HEK293 (cell line): Measurements from ENCODE around the gene CISD1.

ENCODE experiments used
- ATF2 ChIP-seq: fragments of 450-650 bp; formaldehyde crosslinking; IDR thresholded peaks from 2 replicates; pipeline ENCODE4 v1.5.1; 2016; ENCODE audit warnings: missing biosample characterization, missing genetic modification characterization, low read depth
- GFI1B ChIP-seq: fragments of 450-650 bp; formaldehyde crosslinking; IDR thresholded peaks from 2 replicates; pipeline ENCODE4 v1.5.1; 2016; ENCODE audit warnings: missing biosample characterization, missing genetic modification characterization
- HIC1 ChIP-seq: fragments of 450-650 bp; formaldehyde crosslinking; IDR thresholded peaks from 2 replicates; pipeline ENCODE4 v1.5.1; 2016; ENCODE audit warnings: missing biosample characterization, missing genetic modification characterization
- HOXC10 ChIP-seq: sonication (generic); formaldehyde crosslinking; IDR thresholded peaks from 2 replicates; pipeline ENCODE4 v1.8.1; 2023; ENCODE audit warnings: mild to moderate bottlenecking, missing genetic modification reagents
- KLF1 ChIP-seq: fragments of 450-650 bp; formaldehyde crosslinking; IDR thresholded peaks from 2 replicates; pipeline ENCODE4 v1.5.1; 2016; ENCODE audit warnings: missing biosample characterization, missing genetic modification characterization
- MYNN ChIP-seq: fragments of 450-650 bp; formaldehyde crosslinking; IDR thresholded peaks from 2 replicates; pipeline ENCODE4 v1.5.1; 2016; ENCODE audit warnings: missing biosample characterization, missing genetic modification characterization, borderline replicate concordance
- PRDM4 ChIP-seq: fragments of 450-650 bp; formaldehyde crosslinking; IDR thresholded peaks from 2 replicates; pipeline ENCODE4 v1.5.1; 2017; ENCODE audit warnings: missing biosample characterization, missing genetic modification characterization
- RBAK ChIP-seq: fragments of 450-650 bp; formaldehyde crosslinking; IDR thresholded peaks from 2 replicates; pipeline ENCODE4 v1.5.1; 2016; ENCODE audit warnings: missing biosample characterization, missing genetic modification characterization
- REST ChIP-seq: fragments of 450-650 bp; formaldehyde crosslinking; IDR thresholded peaks from 2 replicates; pipeline ENCODE4 v1.5.1; 2016; ENCODE audit warnings: missing biosample characterization, missing genetic modification characterization
- WT1 ChIP-seq: fragments of 450-650 bp; formaldehyde crosslinking; IDR thresholded peaks from 2 replicates; pipeline ENCODE4 v1.5.1; 2016; ENCODE audit warnings: missing biosample characterization, missing genetic modification characterization
- ZBTB6 ChIP-seq: fragments of 450-650 bp; formaldehyde crosslinking; IDR thresholded peaks from 2 replicates; pipeline ENCODE4 v1.5.1; 2017; ENCODE audit warnings: missing biosample characterization, missing genetic modification characterization
- ZNF146 ChIP-seq: fragments of 450-650 bp; formaldehyde crosslinking; IDR thresholded peaks from 2 replicates; pipeline ENCODE4 v1.5.1; 2016; ENCODE audit warnings: missing biosample characterization, missing genetic modification characterization
- ZNF169 ChIP-seq: fragments of 450-650 bp; formaldehyde crosslinking; IDR thresholded peaks from 2 replicates; pipeline ENCODE4 v1.5.1; 2016; ENCODE audit warnings: missing biosample characterization, missing genetic modification characterization
- ZNF2 ChIP-seq: fragments of 450-650 bp; formaldehyde crosslinking; IDR thresholded peaks from 2 replicates; pipeline ENCODE4 v1.5.1; 2016; ENCODE audit warnings: missing biosample characterization, missing genetic modification characterization
- ZNF266 ChIP-seq: fragments of 450-650 bp; formaldehyde crosslinking; IDR thresholded peaks from 2 replicates; pipeline ENCODE4 v1.5.1; 2016; ENCODE audit warnings: missing biosample characterization, missing genetic modification characterization, low read depth
- ZNF37A ChIP-seq: fragments of 450-650 bp; IDR thresholded peaks from 2 replicates; pipeline ENCODE4 v1.5.1; 2018; ENCODE audit warnings: missing biosample characterization, missing genetic modification characterization
- ZNF394 ChIP-seq: fragments of 450-650 bp; formaldehyde crosslinking; IDR thresholded peaks from 2 replicates; pipeline ENCODE4 v1.5.1; 2016; ENCODE audit warnings: missing biosample characterization, missing genetic modification characterization, mild to moderate bottlenecking, moderate library complexity, borderline replicate concordance
- ZNF423 ChIP-seq: fragments of 450-650 bp; formaldehyde crosslinking; IDR thresholded peaks from 2 replicates; pipeline ENCODE4 v1.5.1; 2016; ENCODE audit warnings: missing biosample characterization, missing genetic modification characterization
- ZNF529 ChIP-seq: fragments of 450-650 bp; formaldehyde crosslinking; IDR thresholded peaks from 2 replicates; pipeline ENCODE4 v1.5.1; 2017; ENCODE audit warnings: missing genetic modification characterization, missing biosample characterization; ENCODE audit not compliant: insufficient replicate concordance
- ZNF558 ChIP-seq: fragments of 450-650 bp; formaldehyde crosslinking; IDR thresholded peaks from 2 replicates; pipeline ENCODE4 v1.5.1; 2016; ENCODE audit warnings: missing biosample characterization, missing genetic modification characterization
- ZNF600 ChIP-seq: fragments of 450-650 bp; formaldehyde crosslinking; IDR thresholded peaks from 2 replicates; pipeline ENCODE4 v1.5.1; 2016; ENCODE audit warnings: missing biosample characterization, missing genetic modification characterization
- ZNF654 ChIP-seq: fragments of 450-650 bp; formaldehyde crosslinking; IDR thresholded peaks from 2 replicates; pipeline ENCODE4 v1.5.1; 2016; ENCODE audit warnings: low read depth, missing biosample characterization, missing genetic modification characterization
- ZNF664 ChIP-seq: fragments of 450-650 bp; formaldehyde crosslinking; IDR thresholded peaks from 2 replicates; pipeline ENCODE4 v1.5.1; 2016; ENCODE audit warnings: missing biosample characterization, missing genetic modification characterization
- ZNF701 ChIP-seq: fragments of 450-650 bp; formaldehyde crosslinking; IDR thresholded peaks from 2 replicates; pipeline ENCODE4 v1.5.1; 2016; ENCODE audit warnings: missing biosample characterization, missing genetic modification characterization
- ZSCAN30 ChIP-seq: fragments of 450-650 bp; IDR thresholded peaks from 2 replicates; pipeline ENCODE4 v1.5.1; 2018; ENCODE audit warnings: missing biosample characterization, mild to moderate bottlenecking, missing genetic modification characterization, moderate library complexity
- TF ChIP-seq, protein P1 (sequence below): fragments of 450-650 bp; formaldehyde crosslinking; IDR thresholded peaks from 2 replicates; pipeline ENCODE4 v1.5.1; 2016; ENCODE audit warnings: missing biosample characterization, missing genetic modification characterization

The CISD1 gene

GRCh38 chr10:58267713-58268453 is 1.1 kb upstream of the CISD1 start, which contains the start of gene IPMK (continued):
- 0 out of 2 replicates have a peak, but pooled peaks have one; percentile 10 for TF ChIP-seq ZSCAN30 (tag by site-specific recombination)
- peak; percentile 41; the same call in 1 of the 2 replicates for TF ChIP-seq HIC1 (tag by site-specific recombination)
- TF ChIP-seq ZNF37A (tag by site-specific recombination), result no peak
- peak; percentile 66; the same call in 1 of the 2 replicates for TF ChIP-seq PRDM4 (tag by site-specific recombination)
- TF ChIP-seq ZNF664 (tag by site-specific recombination), result no peak
- no peak for TF ChIP-seq ZNF423 (tag by site-specific recombination)
- TF ChIP-seq KLF1 (tag by site-specific recombination), result 0 out of 2 replicates have a peak, but pooled peaks have one; percentile 22
- TF ChIP-seq ZNF2 (tag by site-specific recombination), result 0 out of 2 replicates have a peak, but pooled peaks have one; percentile 19
- peak; percentile 61 for TF ChIP-seq ZNF600 (tag by site-specific recombination)
- no peak for TF ChIP-seq ZNF654 (tag by site-specific recombination)
- no peak for TF ChIP-seq GFI1B (tag by site-specific recombination)
- no peak for TF ChIP-seq ZNF394 (tag by site-specific recombination)
- no peak for TF ChIP-seq HOXC10 (CRISPR knock-in tag)
- no peak for TF ChIP-seq ZNF558
- TF ChIP-seq WT1 (tag by site-specific recombination), result 0 out of 2 replicates have a peak, but pooled peaks have one; percentile 21
- TF ChIP-seq ZBTB6 (tag by site-specific recombination), result 0 out of 2 replicates have a peak, but pooled peaks have one; percentile 1
- TF ChIP-seq ZNF169 (tag by site-specific recombination), result no peak
- TF ChIP-seq ZNF146 (tag by site-specific recombination), result no peak
- no peak for TF ChIP-seq ZNF529 (tag by site-specific recombination)
- TF ChIP-seq RBAK, result no peak
- TF ChIP-seq REST (tag by site-specific recombination), result no peak
- TF ChIP-seq MYNN (tag by site-specific recombination), result 0 out of 2 replicates have a peak, but pooled peaks have one; percentile 35
- no peak for TF ChIP-seq ZNF266
- TF ChIP-seq ZNF701 (tag by site-specific recombination), result no peak
- TF ChIP-seq ATF2 (tag by site-specific recombination), result no peak
- TF ChIP-seq, protein P1, sequence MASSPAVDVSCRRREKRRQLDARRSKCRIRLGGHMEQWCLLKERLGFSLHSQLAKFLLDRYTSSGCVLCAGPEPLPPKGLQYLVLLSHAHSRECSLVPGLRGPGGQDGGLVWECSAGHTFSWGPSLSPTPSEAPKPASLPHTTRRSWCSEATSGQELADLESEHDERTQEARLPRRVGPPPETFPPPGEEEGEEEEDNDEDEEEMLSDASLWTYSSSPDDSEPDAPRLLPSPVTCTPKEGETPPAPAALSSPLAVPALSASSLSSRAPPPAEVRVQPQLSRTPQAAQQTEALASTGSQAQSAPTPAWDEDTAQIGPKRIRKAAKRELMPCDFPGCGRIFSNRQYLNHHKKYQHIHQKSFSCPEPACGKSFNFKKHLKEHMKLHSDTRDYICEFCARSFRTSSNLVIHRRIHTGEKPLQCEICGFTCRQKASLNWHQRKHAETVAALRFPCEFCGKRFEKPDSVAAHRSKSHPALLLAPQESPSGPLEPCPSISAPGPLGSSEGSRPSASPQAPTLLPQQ (tag by site-specific recombination), result no peak; the same call in 1 of the 2 replicates
